Measurements from ENCODE around the gene DNAI2.

- TF ChIP-seq CTCF (IDR thresholded peaks at IDR 0.05) (no peak), POLR2A (IDR thresholded peaks at IDR 0.05) (no peak), EP300 (IDR thresholded peaks at IDR 0.05) (no peak)
Measured at GRCh38 chr17:74324521-74324920, 50.5 kb downstream of the DNAI2 start.

Measured in sigmoid colon (tissue), 4 donors.